IPS-11a (cell line): ENCODE measurements around the gene TIMM13.
"Not testable (repeated sequence)": the region's sequence is repeated elsewhere in the genome, so short reads cannot be mapped to it uniquely, and the experiment has no call there.

Experiments
- H3K4me3 ChIP-seq: one replicate; pipeline ENCODE4 v1.5.1; 2013; ENCODE audit warnings: low read depth, low read length, control low read depth

Gene TIMM13

GRCh38 chr19:2427429-2428320 lies at the start of gene TIMM13:
TIMM13 (minus strand) TSS chr19:2427586; CDS start chr19:2427533, 53 bp downstream.
- H3K4me3 ChIP-seq: peak within 1 kb of the TSS; percentile 91

- peak overlapping the region; percentile 79 for H3K4me3 ChIP-seq
These were observed 49.2 kb upstream of the TIMM13 start for GRCh38 chr19:2476451-2477140.

DNA sequence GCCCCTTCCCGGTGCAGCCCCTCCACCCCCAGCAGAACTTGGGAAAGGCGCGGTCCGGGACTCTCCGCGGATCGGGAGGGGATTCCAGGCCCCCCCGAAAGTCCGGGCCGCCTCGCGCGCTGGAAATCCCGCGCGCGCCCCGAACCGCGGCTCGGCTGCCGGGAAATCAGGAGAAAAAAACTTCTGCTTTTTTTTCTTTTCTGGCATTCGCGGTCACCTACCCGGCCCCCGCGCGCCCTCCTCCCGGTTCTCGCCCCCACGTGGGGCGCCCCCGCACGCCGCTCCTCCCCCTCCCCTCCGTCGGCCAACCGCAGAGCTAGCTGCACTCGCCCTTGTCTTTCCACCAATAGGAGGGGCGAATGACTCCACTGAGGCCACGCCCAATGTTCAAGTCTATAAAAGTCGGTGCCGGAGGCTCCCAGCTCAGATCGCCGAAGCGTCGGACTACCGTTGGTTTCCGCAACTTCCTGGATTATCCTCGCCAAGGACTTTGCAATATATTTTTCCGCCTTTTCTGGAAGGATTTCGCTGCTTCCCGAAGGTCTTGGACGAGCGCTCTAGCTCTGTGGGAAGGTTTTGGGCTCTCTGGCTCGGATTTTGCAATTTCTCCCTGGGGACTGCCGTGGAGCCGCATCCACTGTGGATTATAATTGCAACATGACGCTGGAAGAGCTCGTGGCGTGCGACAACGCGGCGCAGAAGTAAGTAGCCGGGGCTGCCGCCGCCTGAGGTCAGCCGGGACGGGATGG lies 48.5 kb upstream of the TIMM13 start, which contains the start of gene GADD45B:
Gene GADD45B, plus strand, starts transcription at position 426 of the 749 bp plus-strand sequence. Its CDS starts 232 bp downstream, at position 658.
- H3K4me3 ChIP-seq: peak within 1 kb of the TSS; percentile 79

GRCh38 chr19:2475018-2475701 lies 47.8 kb upstream of the TIMM13 start:
- H3K4me3 ChIP-seq: peak overlapping the region; percentile 10

DNA sequence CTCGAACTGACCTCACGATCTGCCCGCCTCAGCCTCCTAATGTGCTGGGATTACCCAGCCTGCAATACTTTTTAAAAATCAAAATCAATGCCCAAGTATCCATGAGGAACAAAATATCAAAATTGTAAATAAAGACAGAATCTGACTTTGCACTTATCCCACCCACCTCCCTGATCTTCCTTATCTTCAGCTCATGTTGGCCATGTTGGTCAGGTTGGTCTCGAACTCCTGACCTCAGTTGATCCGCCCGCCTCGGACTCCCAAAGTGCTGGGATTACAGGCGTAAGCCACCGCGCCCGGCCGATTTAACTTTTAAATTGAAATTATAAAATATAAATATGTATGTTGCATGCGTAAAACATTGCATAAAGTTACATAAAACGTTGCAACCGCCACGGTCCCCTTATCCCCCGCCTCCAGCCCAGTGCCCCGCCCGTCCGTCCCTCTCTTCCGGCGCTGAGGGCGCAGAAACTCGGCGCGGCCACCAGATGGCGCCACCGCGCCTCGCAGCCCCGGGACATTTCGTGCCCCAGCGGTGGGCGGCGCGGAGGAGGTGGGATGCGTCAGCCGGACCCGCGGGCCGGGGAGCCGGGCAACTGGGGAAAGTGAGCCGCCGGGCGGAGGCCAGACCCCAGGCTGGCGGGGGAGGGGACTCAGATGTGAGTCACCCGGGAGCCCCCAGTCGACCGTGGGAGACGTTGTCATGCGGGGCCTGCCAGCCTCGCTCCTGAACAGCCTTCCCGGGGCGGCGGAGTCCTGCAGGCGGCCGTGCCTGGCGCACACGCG lies 47.0 kb upstream of the TIMM13 start:
- H3K4me3 ChIP-seq: peak overlapping the region; percentile 10

DNA sequence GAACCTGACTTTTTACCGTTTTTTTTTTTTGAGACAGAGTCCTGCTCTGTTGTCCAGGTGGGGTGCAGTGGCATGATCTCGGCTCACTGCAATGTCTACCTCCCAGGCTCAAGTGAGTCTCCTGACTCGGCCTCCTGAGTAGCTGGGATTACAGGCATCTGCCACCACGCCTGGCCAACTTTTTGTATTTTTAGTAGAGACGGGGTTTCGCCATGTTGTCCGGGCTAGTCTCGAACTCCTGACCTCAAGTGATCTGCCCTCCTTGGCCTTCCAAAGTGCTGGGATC lies 42.5 kb upstream of the TIMM13 start:
- H3K4me3 ChIP-seq: not testable (repeated sequence)

DNA sequence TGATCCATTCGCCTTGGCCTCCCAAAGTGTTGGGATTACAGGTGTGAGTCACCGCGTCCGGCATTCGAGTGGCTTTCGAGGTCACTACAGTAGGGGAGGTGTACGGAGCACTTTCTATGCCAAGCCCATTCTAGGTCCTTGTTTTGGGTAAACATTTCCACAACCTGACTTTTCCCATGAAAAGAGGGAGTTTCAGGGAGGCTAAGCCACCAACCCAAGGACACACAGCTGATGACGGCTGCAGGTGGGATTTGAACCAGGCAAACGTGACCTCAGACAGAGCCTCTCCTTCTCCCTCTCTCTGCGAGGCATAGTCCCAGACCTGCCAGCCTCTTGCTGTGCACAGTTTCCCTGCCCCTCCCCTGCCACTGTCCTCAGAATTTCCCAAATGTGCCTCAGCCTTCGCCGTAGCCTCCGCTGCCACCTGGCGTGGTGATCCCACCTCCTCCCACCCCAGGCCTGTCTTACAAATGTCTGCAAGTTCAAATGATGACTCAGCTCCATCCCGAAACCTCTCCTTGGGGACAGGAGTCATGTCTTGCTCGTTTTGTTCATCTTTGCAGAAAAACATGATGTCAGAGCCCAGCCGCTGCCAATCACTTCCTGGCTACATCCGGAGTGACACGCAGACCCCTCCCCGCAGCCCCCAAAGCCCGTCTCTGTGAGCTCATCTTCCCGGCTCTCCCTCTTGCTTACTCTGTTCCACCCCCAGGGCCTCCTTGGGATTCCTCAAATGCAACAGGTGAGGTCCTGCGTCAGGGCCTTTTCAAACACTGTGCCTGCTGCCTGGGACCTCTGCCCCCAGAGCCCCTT lies 41.9 kb upstream of the TIMM13 start:
- H3K4me3 ChIP-seq: no peak overlapping the region

GRCh38 chr19:2468596-2468995 lies 41.2 kb upstream of the TIMM13 start:
- no peak overlapping the region for H3K4me3 ChIP-seq

- H3K4me3 ChIP-seq: no peak overlapping the region
These were observed 37.0 kb upstream of the TIMM13 start for GRCh38 chr19:2464389-2464788.

- H3K4me3 ChIP-seq: not testable (repeated sequence)
These were observed 36.3 kb upstream of the TIMM13 start for GRCh38 chr19:2463694-2464093.

DNA sequence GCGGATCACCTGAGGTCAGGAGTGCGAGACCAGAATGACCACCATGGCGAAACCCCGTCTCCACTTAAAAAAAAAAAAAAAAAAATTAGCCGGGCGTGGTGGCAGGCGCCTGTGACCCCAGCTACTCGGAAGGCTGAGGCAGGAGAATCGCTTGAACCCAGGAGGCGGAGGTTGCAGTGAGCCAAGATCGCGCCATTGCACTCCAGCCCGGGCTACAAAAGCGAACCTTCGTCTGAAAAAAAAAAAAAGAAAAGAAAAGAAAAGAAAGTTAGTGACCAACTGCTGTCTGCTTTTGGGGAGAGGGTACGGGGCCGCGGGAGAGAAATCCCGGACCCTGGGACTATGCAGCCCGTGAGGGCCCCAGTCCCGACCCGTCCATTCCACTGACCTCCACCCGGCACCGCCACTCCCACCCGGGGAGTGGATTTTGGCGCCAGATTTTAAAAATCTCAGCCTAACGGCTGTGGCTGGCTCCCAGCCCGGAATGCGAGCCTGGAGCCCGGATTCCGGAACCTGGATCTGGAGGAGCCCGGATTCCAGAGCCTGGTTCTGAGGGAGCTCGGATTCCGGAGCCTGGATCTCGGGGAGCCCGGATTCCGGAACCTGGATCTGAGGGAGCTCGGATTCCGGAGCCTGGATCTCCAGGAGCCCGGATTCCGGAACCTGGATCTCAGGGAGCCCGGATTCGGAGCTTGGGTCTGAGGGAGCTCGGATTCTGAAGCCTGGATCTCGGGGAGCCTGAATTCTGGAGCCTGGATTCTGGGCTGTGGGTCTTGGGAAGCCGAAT lies 35.4 kb upstream of the TIMM13 start:
- H3K4me3 ChIP-seq: peak overlapping the region; percentile 53

- peak overlapping the region; percentile 53 for H3K4me3 ChIP-seq
These were observed 34.6 kb upstream of the TIMM13 start for GRCh38 chr19:2461751-2462634.

GRCh38 chr19:2460245-2460644 lies 32.9 kb upstream of the TIMM13 start:
- no peak overlapping the region for H3K4me3 ChIP-seq

GRCh38 chr19:2458776-2459175 lies 31.4 kb upstream of the TIMM13 start:
- H3K4me3 ChIP-seq: not testable (repeated sequence)

DNA sequence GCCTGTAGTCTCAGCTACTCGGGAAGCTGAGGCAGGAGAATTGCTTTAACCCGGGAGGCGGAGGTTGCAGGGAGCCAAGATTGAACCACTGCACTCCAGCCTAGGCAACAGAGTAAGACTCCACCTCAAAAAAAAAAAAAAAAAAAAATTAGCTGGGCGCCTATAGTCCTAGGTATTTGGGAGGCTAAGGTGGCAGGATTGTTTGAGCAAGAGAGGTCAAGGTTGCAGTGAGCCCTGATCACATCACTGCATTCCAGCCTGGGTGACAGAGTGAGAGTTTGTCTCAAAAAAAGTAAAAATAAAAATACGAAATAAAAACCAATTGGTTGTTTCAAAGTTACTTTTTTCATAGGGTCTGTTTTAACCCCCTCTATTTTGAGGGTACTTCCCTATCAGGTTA lies 30.7 kb upstream of the TIMM13 start:
- no peak overlapping the region for H3K4me3 ChIP-seq

DNA sequence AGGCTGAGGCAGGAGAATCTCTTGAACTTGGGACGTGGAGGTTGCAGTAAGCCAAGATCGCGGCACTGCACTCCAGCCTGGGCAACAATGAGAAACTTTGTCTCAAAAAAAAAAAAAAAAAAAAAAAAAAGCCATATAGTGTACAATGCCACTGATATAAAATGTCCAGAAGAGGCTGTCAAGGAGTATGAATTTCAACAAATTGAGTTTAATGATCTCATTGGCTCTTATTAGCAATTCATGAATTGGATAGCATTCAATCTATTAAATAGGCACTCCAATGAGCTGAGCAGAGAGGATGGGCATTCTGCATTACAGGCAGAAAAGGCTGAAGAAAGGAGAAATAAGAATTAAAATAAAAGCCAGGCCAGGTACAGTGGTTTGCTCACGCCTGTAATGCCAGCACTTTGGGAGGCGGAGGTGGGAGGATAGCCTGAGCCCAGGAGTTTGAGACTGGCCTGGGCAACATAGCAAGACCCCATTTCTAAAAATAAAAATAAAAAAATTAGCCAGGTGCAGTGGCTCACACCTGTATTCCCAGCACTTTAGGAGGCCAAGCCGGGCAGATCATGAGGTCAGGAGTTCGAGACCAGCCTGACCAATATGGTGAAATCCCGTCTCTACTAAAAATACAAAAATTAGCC lies 30.1 kb upstream of the TIMM13 start:
- no peak overlapping the region for H3K4me3 ChIP-seq
